ENCODE measurements around the gene WNK2. TPM values are rescaled to one million over a fixed set of nuclear protein-coding genes. Genes with fewer than 3 reads are reported as not detected.

WNK2 gene
- total and polyA plus RNA-seq, 2 of the 4 experiments (the other 2 are of a cell fraction): not detected

DNA sequence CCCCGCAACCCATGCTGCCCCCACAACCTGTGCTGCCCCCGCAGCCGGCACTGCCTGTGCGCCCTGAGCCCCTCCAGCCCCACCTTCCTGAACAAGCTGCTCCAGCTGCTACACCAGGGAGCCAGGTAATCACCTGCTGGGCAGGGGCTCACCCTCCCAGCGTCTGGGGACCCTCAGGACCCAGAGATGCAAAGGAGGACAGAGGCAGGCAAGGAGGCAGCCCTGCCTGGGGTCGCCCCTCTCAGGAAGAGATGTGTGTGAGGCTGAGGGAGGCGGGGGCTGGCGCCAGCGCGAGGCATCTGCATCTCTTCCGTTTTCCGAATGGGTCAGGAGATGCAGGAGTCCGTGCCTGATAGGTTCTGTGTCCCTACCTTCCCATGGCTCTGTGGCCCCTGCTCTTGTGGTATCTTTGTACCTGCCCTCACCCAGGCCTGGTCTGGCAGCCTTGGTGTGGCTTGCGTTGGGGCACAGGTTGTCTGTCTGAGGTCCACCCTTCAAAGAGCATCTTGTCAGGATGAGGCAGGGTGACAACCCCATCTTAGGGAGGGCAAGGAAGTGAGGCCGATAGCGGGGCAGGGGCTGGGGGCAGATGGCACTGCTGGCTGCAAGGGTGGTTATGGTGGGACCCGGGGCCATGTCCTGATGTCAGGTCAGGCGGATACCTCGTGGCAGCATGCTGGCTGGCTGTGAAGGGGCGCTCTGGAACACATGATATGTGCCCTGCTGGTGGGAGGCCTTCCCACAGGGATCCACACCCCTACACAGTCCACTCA, 75.7 kb downstream of the WNK2 start:
- Histone ChIP-seq H3K23ac (ENCODE audit: low read depth, low read length) (no peak overlapping the region), H3K14ac (replicated peaks; ENCODE audit: low read depth, low read length) (no peak overlapping the region), H3K27ac (ENCODE audit: insufficient read depth, low read length) (no peak overlapping the region), H2BK120ac (ENCODE audit: low read depth, low read length) (no peak overlapping the region), H3K9me1 (ENCODE audit: insufficient read depth, low read length) (no peaks in the 10 kb centered on the region), H3K18ac (ENCODE audit: low read depth, low read length) (no peak overlapping the region), H3K4ac (ENCODE audit: low read depth, low read length) (no peak overlapping the region), H3K9ac (ENCODE audit: low read depth, low read length) (no peak overlapping the region), H3K4me1 (ENCODE audit: control insufficient read depth, insufficient read depth, low read length) (no peaks in the 10 kb centered on the region), H3K9me3 (ENCODE audit: control insufficient read depth, insufficient read depth, low read length) (no peaks in the 10 kb centered on the region), H2AK9ac (replicated peaks; ENCODE audit: low read depth, low read length, poor library complexity) (no peak overlapping the region), H4K91ac (ENCODE audit: insufficient read depth, low read depth, low read length) (no peak overlapping the region), H3K4me2 (ENCODE audit: low read depth, low read length) (no peak overlapping the region), H3K4me3 (ENCODE audit: insufficient read depth, low read depth, low read length) (no peak overlapping the region), H2BK5ac (ENCODE audit: low read depth, low read length, poor library complexity, severe bottlenecking) (no peak overlapping the region), H4K20me1 (ENCODE audit: insufficient read depth, low read length) (no peaks in the 10 kb centered on the region), H3K27me3 (ENCODE audit: control insufficient read depth, insufficient read depth, low read length) (no peaks in the 10 kb centered on the region; the same call in 1 of the 2 replicates), H4K8ac (ENCODE audit: low read depth in 2 of 2, low read length in 2 of 2) (no peak overlapping the region), H2BK15ac (ENCODE audit: low read depth, low read length) (no peak overlapping the region), H3K79me1 (ENCODE audit: low read depth in 1 of 2, low read length in 2 of 2) (no peaks in the 10 kb centered on the region), H2BK20ac (ENCODE audit: low read depth, low read length) (no peak overlapping the region), H4K5ac (ENCODE audit: low read depth, low read length) (no peak overlapping the region), H2AK5ac (ENCODE audit: low read depth, low read length) (no peak overlapping the region), H3K36me3 (ENCODE audit: control insufficient read depth, insufficient read depth, low read length) (no peaks in the 10 kb centered on the region), H2AFZ (replicated peaks; ENCODE audit: low read length, poor library complexity) (no peak overlapping the region), H3K56ac (ENCODE audit: extremely low read depth, insufficient read depth, low read length) (no peak overlapping the region)
- ATAC-seq (ENCODE audit: low read depth) (no peak), DNase-seq (no peak)
- dilution Hi-C loops (cut with HindIII; ENCODE audit: low sequenced_read_pairs, unreplicated experiment) (no loop called here), in situ Hi-C loops (cut with MboI; ENCODE audit: low sequenced_read_pairs) (no loop called here), intact Hi-C loops (cut with micrococcal nuclease) (no loop called here)
- WGBS, 2 experiments (ENCODE audit: extremely low coverage in 2 of 2, insufficient read length in 1 of 2): no CpG with 5 or more reads among the region's 20 CpGs
- ChIA-PET CTCF (no interaction called here), POLR2A (ENCODE audit: unreplicated experiment) (no interaction called here)
- TF ChIP-seq RCOR1 (IDR thresholded peaks at IDR 0.05; ENCODE audit: insufficient replicate concordance, low read length) (no peak), POLR2A (IDR thresholded peaks at IDR 0.05; ENCODE audit: low read depth, low read length) (no peak), MAZ (IDR thresholded peaks at IDR 0.05; ENCODE audit: borderline replicate concordance, low read depth, low read length) (no peak), CHD1 (IDR thresholded peaks at IDR 0.05; ENCODE audit: low read depth, low read length) (no peak), RAD21 (IDR thresholded peaks at IDR 0.05; ENCODE audit: low read length) (no peak), NFE2L2 (IDR thresholded peaks at IDR 0.05; ENCODE audit: low read depth, low read length) (no peak), FOS (IDR thresholded peaks at IDR 0.05; ENCODE audit: low read depth, low read length) (no peak)
- TF ChIP-seq, protein P1, sequence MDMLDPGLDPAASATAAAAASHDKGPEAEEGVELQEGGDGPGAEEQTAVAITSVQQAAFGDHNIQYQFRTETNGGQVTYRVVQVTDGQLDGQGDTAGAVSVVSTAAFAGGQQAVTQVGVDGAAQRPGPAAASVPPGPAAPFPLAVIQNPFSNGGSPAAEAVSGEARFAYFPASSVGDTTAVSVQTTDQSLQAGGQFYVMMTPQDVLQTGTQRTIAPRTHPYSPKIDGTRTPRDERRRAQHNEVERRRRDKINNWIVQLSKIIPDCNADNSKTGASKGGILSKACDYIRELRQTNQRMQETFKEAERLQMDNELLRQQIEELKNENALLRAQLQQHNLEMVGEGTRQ (IDR thresholded peaks at IDR 0.05; ENCODE audit: low read depth, low read length): no peak
- TF ChIP-seq, protein P2, sequence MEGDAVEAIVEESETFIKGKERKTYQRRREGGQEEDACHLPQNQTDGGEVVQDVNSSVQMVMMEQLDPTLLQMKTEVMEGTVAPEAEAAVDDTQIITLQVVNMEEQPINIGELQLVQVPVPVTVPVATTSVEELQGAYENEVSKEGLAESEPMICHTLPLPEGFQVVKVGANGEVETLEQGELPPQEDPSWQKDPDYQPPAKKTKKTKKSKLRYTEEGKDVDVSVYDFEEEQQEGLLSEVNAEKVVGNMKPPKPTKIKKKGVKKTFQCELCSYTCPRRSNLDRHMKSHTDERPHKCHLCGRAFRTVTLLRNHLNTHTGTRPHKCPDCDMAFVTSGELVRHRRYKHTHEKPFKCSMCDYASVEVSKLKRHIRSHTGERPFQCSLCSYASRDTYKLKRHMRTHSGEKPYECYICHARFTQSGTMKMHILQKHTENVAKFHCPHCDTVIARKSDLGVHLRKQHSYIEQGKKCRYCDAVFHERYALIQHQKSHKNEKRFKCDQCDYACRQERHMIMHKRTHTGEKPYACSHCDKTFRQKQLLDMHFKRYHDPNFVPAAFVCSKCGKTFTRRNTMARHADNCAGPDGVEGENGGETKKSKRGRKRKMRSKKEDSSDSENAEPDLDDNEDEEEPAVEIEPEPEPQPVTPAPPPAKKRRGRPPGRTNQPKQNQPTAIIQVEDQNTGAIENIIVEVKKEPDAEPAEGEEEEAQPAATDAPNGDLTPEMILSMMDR (conservative IDR thresholded peaks at IDR 0.05; ENCODE audit: low read depth, low read length): no peak
- no TSS peak for BruUV-seq (replicated peaks)

Data from IMR-90 (cell line).